GM12872 (cell line): ENCODE measurements around the gene CUTA.

ENCODE experiments used
- TF ChIP-seq, protein P1 (sequence below): IDR thresholded peaks from 3 replicates; pipeline ENCODE4 v1.5.1; 2011; ENCODE audit warnings: low read depth, mild to moderate bottlenecking, low read length, moderate library complexity; ENCODE audit not compliant: insufficient read depth

The CUTA gene

GRCh38 chr6:33412140-33413009 is 5.5 kb downstream of the CUTA start:
- TF ChIP-seq, protein P1, sequence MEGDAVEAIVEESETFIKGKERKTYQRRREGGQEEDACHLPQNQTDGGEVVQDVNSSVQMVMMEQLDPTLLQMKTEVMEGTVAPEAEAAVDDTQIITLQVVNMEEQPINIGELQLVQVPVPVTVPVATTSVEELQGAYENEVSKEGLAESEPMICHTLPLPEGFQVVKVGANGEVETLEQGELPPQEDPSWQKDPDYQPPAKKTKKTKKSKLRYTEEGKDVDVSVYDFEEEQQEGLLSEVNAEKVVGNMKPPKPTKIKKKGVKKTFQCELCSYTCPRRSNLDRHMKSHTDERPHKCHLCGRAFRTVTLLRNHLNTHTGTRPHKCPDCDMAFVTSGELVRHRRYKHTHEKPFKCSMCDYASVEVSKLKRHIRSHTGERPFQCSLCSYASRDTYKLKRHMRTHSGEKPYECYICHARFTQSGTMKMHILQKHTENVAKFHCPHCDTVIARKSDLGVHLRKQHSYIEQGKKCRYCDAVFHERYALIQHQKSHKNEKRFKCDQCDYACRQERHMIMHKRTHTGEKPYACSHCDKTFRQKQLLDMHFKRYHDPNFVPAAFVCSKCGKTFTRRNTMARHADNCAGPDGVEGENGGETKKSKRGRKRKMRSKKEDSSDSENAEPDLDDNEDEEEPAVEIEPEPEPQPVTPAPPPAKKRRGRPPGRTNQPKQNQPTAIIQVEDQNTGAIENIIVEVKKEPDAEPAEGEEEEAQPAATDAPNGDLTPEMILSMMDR, result no peak

GRCh38 chr6:33411632-33412005 is 6.3 kb downstream of the CUTA start:
- TF ChIP-seq, protein P1, result no peak

DNA sequence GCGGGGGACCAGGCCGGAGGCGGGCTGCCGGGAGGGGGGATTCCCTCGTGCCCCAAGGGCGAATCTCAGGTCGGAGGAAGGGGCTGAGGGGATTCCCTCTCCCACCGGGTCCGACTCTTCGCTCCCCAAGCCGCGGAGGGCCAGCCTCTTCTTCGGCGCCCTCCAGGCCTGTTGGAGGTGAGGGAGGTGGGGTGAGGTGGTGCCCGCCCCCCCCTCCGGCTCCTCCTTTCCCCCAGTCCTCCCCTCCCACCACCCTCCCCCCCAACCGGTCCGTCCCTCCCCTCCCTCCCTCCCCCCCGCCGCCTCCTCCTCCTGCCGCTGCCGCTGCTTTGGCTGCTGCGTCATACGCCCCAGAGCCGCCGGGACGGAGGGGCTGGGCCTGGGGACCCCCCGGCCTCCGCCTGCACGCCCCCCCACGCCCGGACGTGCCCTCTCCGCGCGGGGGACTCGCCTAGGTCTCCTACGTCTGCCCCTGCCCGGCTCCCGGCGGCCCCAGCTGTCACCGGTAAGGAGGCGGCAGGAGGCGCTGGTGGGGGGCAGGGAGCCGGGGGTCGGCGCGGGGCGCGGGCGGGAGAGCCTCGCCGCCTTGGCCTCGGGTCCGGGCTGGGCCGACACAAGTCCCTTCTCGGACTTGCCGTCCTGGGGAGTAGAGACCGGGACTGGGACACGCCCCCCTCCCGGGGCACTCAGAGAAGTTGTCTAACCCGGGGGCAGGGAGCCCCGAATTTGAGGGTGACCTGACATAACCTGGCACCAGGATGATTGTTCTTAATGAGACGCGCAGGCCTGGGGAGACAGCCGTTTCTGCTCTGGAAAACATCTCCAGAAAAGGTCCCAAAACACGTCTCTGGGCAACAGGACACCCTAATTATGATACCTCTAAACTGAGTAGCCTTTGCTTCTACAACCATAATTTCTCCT is 6.9 kb downstream of the CUTA start, which contains the start of gene PHF1:
Gene PHF1 (plus strand): TSS at position 304 of the 921 bp plus-strand sequence. CDS start 1,250 bp downstream, outside the sequence.
- TF ChIP-seq, protein P1, result no peak

GRCh38 chr6:33410050-33410710 is 7.7 kb downstream of the CUTA start:
- TF ChIP-seq, protein P1, result no peak

DNA sequence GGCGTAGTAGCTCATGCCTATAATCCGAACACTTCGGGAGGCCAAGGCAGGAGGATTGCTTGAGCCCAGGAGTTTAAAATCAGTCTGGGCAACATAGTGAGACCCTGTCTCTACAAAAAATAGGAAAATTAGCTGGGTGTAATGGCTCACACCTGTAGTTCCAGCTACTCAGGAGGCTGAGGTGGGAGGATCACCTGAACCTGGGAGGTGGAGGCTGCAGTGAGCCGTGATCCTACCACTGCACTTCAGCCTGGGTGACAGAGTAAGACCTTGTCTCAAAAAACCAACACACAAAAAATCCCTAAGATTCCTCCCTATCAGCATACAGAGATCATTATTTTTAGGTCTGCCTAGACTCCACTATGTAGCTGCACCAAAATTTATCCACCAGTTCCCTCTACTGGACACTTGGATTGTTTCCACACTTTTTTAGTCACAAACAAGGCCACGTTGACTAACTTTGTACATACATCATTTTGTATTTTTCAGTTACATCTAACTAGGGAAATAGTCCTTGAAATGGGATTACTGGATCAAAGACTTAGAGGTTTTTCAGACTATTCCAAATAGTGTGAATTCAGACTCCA is 10.7 kb downstream of the CUTA start:
- TF ChIP-seq, protein P1, result 0 out of 3 replicates have a peak, but pooled peaks have one; percentile 12

GRCh38 chr6:33406126-33406525 is 11.8 kb downstream of the CUTA start:
- TF ChIP-seq, protein P1, result no peak
